Measurements from ENCODE around the gene IGF1. TPM values are rescaled to one million over a fixed set of nuclear protein-coding genes. Genes with fewer than 3 reads are reported as not detected.

IGF1 gene
- total and polyA plus RNA-seq, 12 donors = 1.7 to 28.4 (median 16.5) TPM

- TF ChIP-seq POLR2A (IDR thresholded peaks at IDR 0.05) (no peak), CTCF (IDR thresholded peaks at IDR 0.05) (no peak)
- Histone ChIP-seq H3K36me3 (replicated peaks in 1 of 2) (no peaks in the 10 kb centered on the region), H3K4me1 (replicated peaks in 1 of 2) (no peaks in the 10 kb centered on the region), H3K27me3 (no peaks in the 10 kb centered on the region), H3K27ac (no peak overlapping the region), H3K9me3 (replicated peaks in 1 of 3) (peaks cover 0 to 4% (median 0%) of the 10 kb centered on the region in 3 donors), H3K4me3 (no peak overlapping the region)
- DNase-seq = no peak
- intact Hi-C loops (cut with DNase I) = no loop called here
- WGBS, 4 donors = 66 to 75% (median 73%) methylated on average over 4 of the region's 4 CpGs
These were observed 129.0 kb downstream of the IGF1 start for GRCh38 chr12:102351322-102351721.

GRCh38 chr12:102350070-102350469 lies 130.3 kb downstream of the IGF1 start:
- no peak overlapping the region for H3K27ac ChIP-seq
- H3K36me3 ChIP-seq (replicated peaks in 1 of 2) = no peaks in the 10 kb centered on the region
- peaks cover 0 to 4% (median 0%) of the 10 kb centered on the region in 3 donors for H3K9me3 ChIP-seq (replicated peaks in 1 of 3)
- TF ChIP-seq CTCF (IDR thresholded peaks at IDR 0.05) = no peak
- TF ChIP-seq POLR2A (IDR thresholded peaks at IDR 0.05) = no peak
- DNase-seq = no peak
- 12 to 31% (median 22%) methylated on average over 1 of the region's 1 CpG for WGBS, 4 donors
- H3K27me3 ChIP-seq = no peaks in the 10 kb centered on the region
- no peaks in the 10 kb centered on the region for H3K4me1 ChIP-seq (replicated peaks in 1 of 2)
- no peak overlapping the region for H3K4me3 ChIP-seq
- intact Hi-C loops (cut with DNase I) = no loop called here

- H3K4me1 ChIP-seq (replicated peaks in 1 of 2) = no peaks in the 10 kb centered on the region
- H3K4me3 ChIP-seq = no peak overlapping the region
- WGBS, 4 donors = 70 to 76% (median 71%) methylated on average over 2 of the region's 2 CpGs
- intact Hi-C loops (cut with DNase I) = no loop called here
- DNase-seq = no peak
- no peaks in the 10 kb centered on the region for H3K36me3 ChIP-seq (replicated peaks in 1 of 2)
- H3K9me3 ChIP-seq (replicated peaks in 1 of 3) = peaks cover 0 to 1% (median 0%) of the 10 kb centered on the region in 3 donors
- no peak overlapping the region for H3K27ac ChIP-seq
- H3K27me3 ChIP-seq = no peaks in the 10 kb centered on the region
- TF ChIP-seq POLR2A (IDR thresholded peaks at IDR 0.05) = no peak
- no peak for TF ChIP-seq CTCF (IDR thresholded peaks at IDR 0.05)
These were observed 131.3 kb downstream of the IGF1 start for GRCh38 chr12:102349079-102349478.

GRCh38 chr12:102347811-102348210 lies 132.6 kb downstream of the IGF1 start:
- Histone ChIP-seq H3K9me3 (replicated peaks in 1 of 3) (no peaks in the 10 kb centered on the region), H3K4me1 (replicated peaks in 1 of 2) (no peaks in the 10 kb centered on the region), H3K27me3 (no peaks in the 10 kb centered on the region), H3K27ac (no peak overlapping the region), H3K4me3 (no peak overlapping the region), H3K36me3 (replicated peaks in 1 of 2) (no peaks in the 10 kb centered on the region)
- WGBS, 4 donors = 33 to 42% (median 38%) methylated on average over 4 of the region's 4 CpGs
- TF ChIP-seq CTCF (IDR thresholded peaks at IDR 0.05) (no peak), POLR2A (IDR thresholded peaks at IDR 0.05) (no peak)
- DNase-seq = peak in 3 of 7 donors; percentile 1 to 21 (median 12)
- intact Hi-C loops (cut with DNase I) = no loop called here

All from adrenal gland (tissue), 12 donors.